DMS 273 (cell line): ENCODE measurements around the gene PET100.
"Not testable (repeated sequence)": the region's sequence is repeated elsewhere in the genome, so short reads cannot be mapped to it uniquely, and the experiment has no call there.

ENCODE experiments used
- DNase-seq: peaks from one replicate; lab custom pipeline; 2025; ENCODE audit not compliant: unreplicated experiment; lab: John Stamatoyannopoulos, UW

Gene PET100

GRCh38 chr19:7632340-7633203 is 3.0 kb downstream of the PET100 start:
- DNase-seq = no peak

GRCh38 chr19:7633698-7634097 is 4.1 kb downstream of the PET100 start, which contains the start of gene PCP2:
PCP2 (minus strand) TSS chr19:7633719; CDS start chr19:7633457, 262 bp downstream.
- no peak for DNase-seq

- no peak for DNase-seq
Measured at GRCh38 chr19:7635670-7636069, 6.1 kb downstream of the PET100 start.

- DNase-seq = no peak
Measured at GRCh38 chr19:7636317-7636690, 6.7 kb downstream of the PET100 start.

- peak; percentile 56 for DNase-seq
Measured at GRCh38 chr19:7636691-7637373, 7.2 kb downstream of the PET100 start, which contains the start of gene STXBP2. STXBP2 (plus strand) TSS chr19:7637110; CDS start chr19:7637150, 40 bp downstream.

GRCh38 chr19:7637374-7638256 is 8.0 kb downstream of the PET100 start:
- DNase-seq = no peak

GRCh38 chr19:7638802-7639465 is 9.3 kb downstream of the PET100 start:
- DNase-seq = peak; percentile 92

- no peak for DNase-seq
Measured at GRCh38 chr19:7639863-7640348, 10.3 kb downstream of the PET100 start.

- no peak for DNase-seq
Measured at GRCh38 chr19:7640803-7641202, 11.2 kb downstream of the PET100 start.

GRCh38 chr19:7641290-7642276 is 12.0 kb downstream of the PET100 start:
- DNase-seq = peak; percentile 36

GRCh38 chr19:7642295-7643030 is 12.9 kb downstream of the PET100 start:
- DNase-seq = no peak

- DNase-seq = no peak
Measured at GRCh38 chr19:7643031-7643415, 13.4 kb downstream of the PET100 start.

GRCh38 chr19:7643629-7644549 is 14.3 kb downstream of the PET100 start:
- DNase-seq = not testable (repeated sequence)

GRCh38 chr19:7644550-7644877 is 14.9 kb downstream of the PET100 start:
- DNase-seq = no peak

GRCh38 chr19:7645163-7645562 is 15.6 kb downstream of the PET100 start:
- DNase-seq = no peak

- no peak for DNase-seq
Measured at GRCh38 chr19:7645656-7646425, 16.2 kb downstream of the PET100 start.

- DNase-seq = no peak
Measured at GRCh38 chr19:7646426-7646700, 16.8 kb downstream of the PET100 start.
